Fibroblast of lung (primary cell): ENCODE data around the gene RASGEF1B. TPM values are rescaled to one million over a fixed set of nuclear protein-coding genes. Genes with fewer than 3 reads are reported as not detected.

Experiments used
- DNase-seq, 2 donors: peaks; one replicate each; pipeline versions ENCODE4 v3.0.0 to v3.0.0-alpha.2; 2010; ENCODE audit warnings: low read depth in 2 of 2
- H2AFZ ChIP-seq: 2 replicates; pipeline ENCODE4 v1.5.1; 2012; ENCODE audit warnings: low read length, control low read depth, inconsistent platforms
- H3K27ac ChIP-seq: 2 replicates; pipeline ENCODE4 v1.5.1; 2011; ENCODE audit warnings: low read length, control low read depth; ENCODE audit not compliant: insufficient read depth
- H3K27me3 ChIP-seq: 2 replicates; pipeline ENCODE4 v1.5.1; 2011; ENCODE audit warnings: mild to moderate bottlenecking, low read length; ENCODE audit not compliant: control insufficient read depth, insufficient read depth
- H3K36me3 ChIP-seq: 2 replicates; pipeline ENCODE4 v1.5.1; 2011; ENCODE audit warnings: low read length; ENCODE audit not compliant: control insufficient read depth, insufficient read depth
- H3K4me1 ChIP-seq: 2 replicates; pipeline ENCODE4 v1.5.1; 2011; ENCODE audit warnings: low read length; ENCODE audit not compliant: control insufficient read depth, insufficient read depth; ENCODE audit errors: extremely low read depth
- H3K4me2 ChIP-seq: 2 replicates; pipeline ENCODE4 v1.5.1; 2011; ENCODE audit warnings: low read length, control low read depth; ENCODE audit not compliant: insufficient read depth; ENCODE audit errors: extremely low read depth
- H3K4me3 ChIP-seq, 4 experiments: fragments of 200-600 bp in 1 of 4; sonication (generic) in 1 of 4; replicated peaks in 1 of 4; 2 replicates each; pipeline ENCODE4 v1.5.1; 2011 to 2016; ENCODE audit warnings: low read length in 4 of 4, low read depth in 3 of 4, mild to moderate bottlenecking in 3 of 4, control low read depth in 2 of 4, inconsistent platforms in 1 of 4, mixed read lengths in 1 of 4; ENCODE audit not compliant: insufficient read depth in 1 of 4; ENCODE audit errors: control extremely low read depth in 1 of 4
- H3K79me2 ChIP-seq: 2 replicates; pipeline ENCODE4 v1.5.1; 2012; ENCODE audit warnings: mild to moderate bottlenecking, low read length, inconsistent platforms; ENCODE audit not compliant: control insufficient read depth, insufficient read depth
- H3K9ac ChIP-seq: 2 replicates; pipeline ENCODE4 v1.5.1; 2011; ENCODE audit warnings: mild to moderate bottlenecking, low read length, control low read depth; ENCODE audit not compliant: insufficient read depth
- H3K9me3 ChIP-seq: 2 replicates; pipeline ENCODE4 v1.5.1; 2012; ENCODE audit warnings: low read depth, low read length; ENCODE audit not compliant: control insufficient read depth, insufficient read depth
- H4K20me1 ChIP-seq: 2 replicates; pipeline ENCODE4 v1.5.1; 2011; ENCODE audit warnings: low read length; ENCODE audit not compliant: control insufficient read depth, insufficient read depth; ENCODE audit errors: extremely low read depth
- CTCF ChIP-seq, 2 donors: IDR thresholded peaks in 1 of 2; conservative IDR thresholded peaks in 1 of 2; 1 replicate in 1 of 2; 2 replicates in 1 of 2; pipeline ENCODE4 v1.5.1; 2011 to 2012; ENCODE audit warnings: low read length in 2 of 2, control low read depth in 1 of 2, inconsistent platforms in 1 of 2, low read depth in 1 of 2, mild to moderate bottlenecking in 1 of 2
- EZH2 ChIP-seq: IDR thresholded peaks from 2 replicates; pipeline ENCODE4 v1.5.1; 2012; ENCODE audit warnings: low read length, control low read depth, mild to moderate bottlenecking; ENCODE audit errors: missing control alignments
- polyA plus RNA-seq, 2 donors: library from polyadenylated mRNA; depleted of rRNA in 1 of 2; stranded (reverse) in 1 of 2; unstranded in 1 of 2; fragments of >200 nt; gene quantifications; 2 replicates each; pipeline ENCODE4 v1.2.1, GENCODE V29; 2011 to 2012; ENCODE audit warnings: missing spikeins in 1 of 2
- total RNA-seq: library from RNA; depleted of rRNA; stranded (reverse); fragments of >200 nt; gene quantifications from 2 replicates; pipeline ENCODE4 v1.2.1, GENCODE V29; 2014

The RASGEF1B gene
- total and polyA plus RNA-seq, 2 donors (not counting 1 experiment from before 2014, with no cell fraction given), result 0.02 to 0.33 TPM

DNA sequence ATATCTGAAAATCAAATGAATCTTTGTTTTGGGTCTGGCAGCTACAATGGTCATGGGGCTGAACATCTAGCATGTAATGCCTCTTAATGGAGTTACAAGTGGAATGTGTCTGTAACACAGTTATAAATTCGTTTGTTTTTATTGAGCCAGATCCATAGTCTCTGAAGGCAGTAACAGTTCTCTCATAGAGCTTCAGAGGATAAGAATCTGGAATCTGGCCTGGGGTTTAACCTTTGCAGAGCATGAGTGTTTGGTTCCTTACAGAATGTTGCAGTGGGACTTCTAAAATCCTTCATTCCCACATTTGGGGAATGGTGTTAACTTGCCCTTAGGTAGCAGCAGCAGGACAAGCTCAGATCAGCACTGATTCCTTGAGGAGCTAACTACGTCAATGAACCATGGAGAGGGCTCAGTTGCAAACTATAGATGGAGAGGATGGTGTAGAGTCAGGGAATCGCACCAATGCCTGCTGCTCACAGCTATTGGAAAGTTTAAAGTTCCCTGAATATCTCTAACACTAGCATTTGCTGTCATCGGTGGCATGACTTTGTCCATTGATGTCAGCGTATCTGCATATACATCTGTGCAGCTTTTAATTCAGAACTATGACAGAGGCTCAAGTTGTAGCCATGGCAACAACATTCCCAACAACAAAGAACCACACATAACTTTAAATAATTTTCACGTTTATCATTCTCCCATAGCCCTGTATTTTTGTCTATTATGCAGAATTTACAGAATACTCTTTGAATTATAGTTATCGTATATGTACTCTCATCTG lies 72.2 kb downstream of the RASGEF1B start:
- Histone ChIP-seq H3K9ac (no peak overlapping the region), H3K4me3 (no peak overlapping the region), H3K27ac (no peak overlapping the region), H4K20me1 (no peaks in the 10 kb centered on the region), H3K79me2 (no peaks in the 10 kb centered on the region), H3K4me1 (no peaks in the 10 kb centered on the region), H3K4me2 (no peak overlapping the region), H3K27me3 (no peaks in the 10 kb centered on the region), H2AFZ (no peak overlapping the region), H3K9me3 (no peaks in the 10 kb centered on the region), H3K36me3 (no peaks in the 10 kb centered on the region)
- no peak for TF ChIP-seq CTCF (conservative IDR thresholded peaks at IDR 0.05 in 1 of 2, IDR thresholded peaks at IDR 0.05 in 1 of 2; ENCODE audit: low read depth in 1 of 2, low read length in 2 of 2)
- no peak for TF ChIP-seq EZH2
- no peak for DNase-seq

- TF ChIP-seq CTCF (conservative IDR thresholded peaks at IDR 0.05 in 1 of 2, IDR thresholded peaks at IDR 0.05 in 1 of 2; ENCODE audit: low read depth in 1 of 2, low read length in 2 of 2) (no peak), EZH2 (no peak)
- Histone ChIP-seq H3K36me3 (no peaks in the 10 kb centered on the region), H4K20me1 (no peaks in the 10 kb centered on the region)
Measured at GRCh38 chr4:81398379-81398778, 73.3 kb downstream of the RASGEF1B start.

GRCh38 chr4:81397635-81398034 lies 74.1 kb downstream of the RASGEF1B start:
- H3K9me3 ChIP-seq, result no peaks in the 10 kb centered on the region
- TF ChIP-seq CTCF (conservative IDR thresholded peaks at IDR 0.05 in 1 of 2, IDR thresholded peaks at IDR 0.05 in 1 of 2; ENCODE audit: low read depth in 1 of 2, low read length in 2 of 2), result no peak
- no peak for TF ChIP-seq EZH2
- no peaks in the 10 kb centered on the region for H3K79me2 ChIP-seq
- H2AFZ ChIP-seq, result no peak overlapping the region
- H3K4me2 ChIP-seq, result no peak overlapping the region
- no peak overlapping the region for H3K27ac ChIP-seq
- no peak overlapping the region for H3K9ac ChIP-seq
- H3K27me3 ChIP-seq, result no peaks in the 10 kb centered on the region
- H3K4me3 ChIP-seq, result no peak overlapping the region
- H3K36me3 ChIP-seq, result no peaks in the 10 kb centered on the region
- no peaks in the 10 kb centered on the region for H4K20me1 ChIP-seq
- no peak for DNase-seq
- no peaks in the 10 kb centered on the region for H3K4me1 ChIP-seq

More at GRCh38 chr4:81398379-81398778, 73.3 kb downstream of the RASGEF1B start:
- Histone ChIP-seq H3K27me3 (no peaks in the 10 kb centered on the region), H3K4me1 (no peaks in the 10 kb centered on the region), H3K9me3 (no peaks in the 10 kb centered on the region), H3K27ac (no peak overlapping the region), H3K9ac (no peak overlapping the region), H3K79me2 (no peaks in the 10 kb centered on the region), H3K4me3 (no peak overlapping the region), H3K4me2 (no peak overlapping the region), H2AFZ (no peak overlapping the region)
- no peak for DNase-seq
